H1 (cell line): ENCODE measurements around the gene MAP2K5. TPM values are rescaled to one million over a fixed set of nuclear protein-coding genes. Genes with fewer than 3 reads are reported as not detected.

Experiments used
- CTCF ChIA-PET: fragments of 300-600 bp; sonication (Branson Sonifier 250); formaldehyde crosslinking; loops from one replicate; lab custom pipeline; 2021; ENCODE audit not compliant: partially characterized antibody; lab: Charles Lee
- POLR2A ChIA-PET: fragments of 300-600 bp; sonication (Branson Sonifier 250); formaldehyde crosslinking; loops from one replicate; lab custom pipeline; 2021; ENCODE audit warnings: inconsistent platforms; ENCODE audit not compliant: partially characterized antibody; lab: Charles Lee
- DNase-seq, 2 experiments: peaks; one replicate each; pipeline versions ENCODE4 v3.0.0 to v3.0.0-alpha.2; 2010 to 2022; ENCODE audit warnings: low spot score in 2 of 2, low read depth in 1 of 2, mixed read lengths in 1 of 2
- FAIRE-seq: peaks from 2 replicates; lab custom pipeline; 2011; peaks lifted over from hg19 to GRCh38; lab: Jason Lieb, UNC
- H2AFZ ChIP-seq: 2 replicates; pipeline ENCODE4 v1.8.1; 2012; ENCODE audit warnings: low read length, inconsistent platforms
- H2AK5ac ChIP-seq: 2 replicates; pipeline ENCODE4 v1.6.1; 2013; ENCODE audit warnings: low read depth, low read length
- H2BK120ac ChIP-seq: replicated peaks from 2 replicates; pipeline ENCODE3; 2013; ENCODE audit warnings: low read depth, low read length, inconsistent platforms
- H2BK12ac ChIP-seq: 2 replicates; pipeline ENCODE4 v1.6.1; 2013; ENCODE audit warnings: low read depth, low read length
- H2BK15ac ChIP-seq: 2 replicates; pipeline ENCODE4 v1.6.1; 2013; ENCODE audit warnings: low read length
- H2BK20ac ChIP-seq: 2 replicates; pipeline ENCODE4 v1.6.1; 2013; ENCODE audit warnings: low read length
- H2BK5ac ChIP-seq: 2 replicates; pipeline ENCODE4 v1.6.1; 2013; ENCODE audit warnings: low read depth, low read length
- H3K14ac ChIP-seq: 2 replicates; pipeline ENCODE4 v1.6.1; 2013; ENCODE audit warnings: inconsistent platforms; ENCODE audit not compliant: insufficient read length
- H3K18ac ChIP-seq: 2 replicates; pipeline ENCODE4 v1.6.1; 2013; ENCODE audit warnings: low read length; ENCODE audit errors: extremely low read depth
- H3K23ac ChIP-seq: 2 replicates; pipeline ENCODE4 v1.6.1; 2013; ENCODE audit warnings: inconsistent platforms; ENCODE audit not compliant: insufficient read length
- H3K23me2 ChIP-seq: 2 replicates; pipeline ENCODE4 v1.6.1; 2013; ENCODE audit warnings: low read depth, low read length
- H3K27ac ChIP-seq: 2 replicates; pipeline ENCODE4 v1.6.1; 2011; ENCODE audit warnings: low read depth, low read length, inconsistent platforms
- H3K27me3 ChIP-seq, 4 experiments: replicated peaks in 1 of 4; 1 replicate in 1 of 4; 2 replicates in 3 of 4; pipeline versions ENCODE4 v1.6.1 to v1.8.1; 2011 to 2013; ENCODE audit warnings: low read length in 3 of 4, mild to moderate bottlenecking in 3 of 4, inconsistent platforms in 2 of 4, mixed read lengths in 2 of 4, moderate library complexity in 1 of 4; ENCODE audit not compliant: control insufficient read depth in 3 of 4, insufficient read depth in 3 of 4; ENCODE audit errors: extremely low read depth in 1 of 4
- H3K36me3 ChIP-seq, 4 experiments: 2 replicates each; pipeline versions ENCODE4 v1.6.1 to v1.8.1; 2011 to 2013; ENCODE audit warnings: mild to moderate bottlenecking in 4 of 4, low read length in 3 of 4, moderate library complexity in 2 of 4, control low read depth in 1 of 4, inconsistent platforms in 1 of 4; ENCODE audit not compliant: insufficient read depth in 4 of 4, control insufficient read depth in 2 of 4
- H3K4ac ChIP-seq: replicated peaks from 2 replicates; pipeline ENCODE3; 2013; ENCODE audit warnings: low read length, low read depth, mixed read lengths, inconsistent platforms; ENCODE audit not compliant: insufficient read length
- H3K4me1 ChIP-seq, 4 experiments: replicated peaks in 1 of 4; 1 replicate in 1 of 4; 2 replicates in 3 of 4; pipeline versions ENCODE4 v1.6.1 to v1.8.1; 2011 to 2013; ENCODE audit warnings: low read length in 3 of 4, inconsistent platforms in 2 of 4, mixed read lengths in 1 of 4; ENCODE audit not compliant: insufficient read depth in 4 of 4, control insufficient read depth in 3 of 4
- H3K4me2 ChIP-seq, 2 experiments: 2 replicates each; pipeline versions ENCODE4 v1.6.1 to v1.8.1; 2011 to 2013; ENCODE audit warnings: low read depth in 2 of 2, low read length in 2 of 2, control low read depth in 1 of 2, inconsistent platforms in 1 of 2, mild to moderate bottlenecking in 1 of 2; ENCODE audit not compliant: insufficient read depth in 1 of 2
- H3K4me3 ChIP-seq, 4 experiments: fragments of 200-600, 300-600 bp in 1 of 4; sonication (generic), shearing (Covaris generic), sonication (Bioruptor Twin) in 1 of 4; 2 replicates each; pipeline versions ENCODE4 v1.5.1 to v1.8.1; 2011 to 2016; ENCODE audit warnings: low read length in 4 of 4, low read depth in 3 of 4, control low read depth in 2 of 4, inconsistent platforms in 2 of 4, mild to moderate bottlenecking in 2 of 4, mixed read lengths in 1 of 4, moderate library complexity in 1 of 4; ENCODE audit not compliant: insufficient read depth in 2 of 4; ENCODE audit errors: extremely low read depth in 1 of 4
- H3K56ac ChIP-seq: replicated peaks from 2 replicates; pipeline ENCODE3; 2013; ENCODE audit warnings: low read depth, mild to moderate bottlenecking, mixed read lengths, low read length, inconsistent platforms; ENCODE audit not compliant: insufficient read length
- H3K79me1 ChIP-seq: 2 replicates; pipeline ENCODE4 v1.6.1; 2013; ENCODE audit warnings: low read depth, low read length, control low read depth
- H3K79me2 ChIP-seq, 2 experiments: 2 replicates each; pipeline versions ENCODE4 v1.6.1 to v1.8.1; 2012 to 2013; ENCODE audit warnings: low read length in 2 of 2, mild to moderate bottlenecking in 2 of 2, inconsistent platforms in 1 of 2; ENCODE audit not compliant: insufficient read depth in 2 of 2, control insufficient read depth in 1 of 2
- H3K9ac ChIP-seq, 4 experiments: replicated peaks in 1 of 4; 1 replicate in 1 of 4; 2 replicates in 3 of 4; pipeline versions ENCODE4 v1.6.1 to v1.8.1; 2011 to 2013; ENCODE audit warnings: low read depth in 3 of 4, low read length in 3 of 4, control low read depth in 2 of 4, mild to moderate bottlenecking in 2 of 4, moderate library complexity in 2 of 4, inconsistent platforms in 1 of 4; ENCODE audit errors: extremely low read depth in 1 of 4
- H3K9me3 ChIP-seq, 2 experiments: 2 replicates each; pipeline versions ENCODE4 v1.6.1 to v1.8.1; 2012 to 2013; ENCODE audit warnings: mild to moderate bottlenecking in 2 of 2, moderate library complexity in 2 of 2, control low read depth in 1 of 2, inconsistent platforms in 1 of 2, low read depth in 1 of 2, low read length in 1 of 2, mixed read lengths in 1 of 2; ENCODE audit not compliant: insufficient read depth in 2 of 2
- H4K20me1 ChIP-seq, 2 experiments: replicated peaks in 1 of 2; 2 replicates each; pipeline versions ENCODE3 to v1.8.1; 2011 to 2013; ENCODE audit warnings: inconsistent platforms in 2 of 2, low read length in 2 of 2, mild to moderate bottlenecking in 1 of 2; ENCODE audit not compliant: insufficient read depth in 2 of 2, control insufficient read depth in 1 of 2
- H4K5ac ChIP-seq: 2 replicates; pipeline ENCODE4 v1.6.1; 2013; ENCODE audit warnings: low read length, low read depth, mixed read lengths, inconsistent platforms; ENCODE audit not compliant: insufficient read length
- H4K8ac ChIP-seq: 2 replicates; pipeline ENCODE4 v1.8.0; 2013; ENCODE audit warnings: mild to moderate bottlenecking, moderate library complexity, low read length, inconsistent platforms; ENCODE audit not compliant: insufficient read depth; ENCODE audit errors: extremely low read depth
- H4K91ac ChIP-seq: replicated peaks from 2 replicates; pipeline ENCODE3; 2013; ENCODE audit warnings: low read length, mixed read lengths, inconsistent platforms; ENCODE audit not compliant: insufficient read length
- GABPA ChIP-seq: IDR thresholded peaks from 2 replicates; pipeline ENCODE4 v1.6.1; 2011; ENCODE audit warnings: mild to moderate bottlenecking, low read length, moderate library complexity, borderline replicate concordance; ENCODE audit not compliant: insufficient read depth
- JUND ChIP-seq: IDR thresholded peaks from 2 replicates; pipeline ENCODE4 v1.6.1; 2011; ENCODE audit warnings: mild to moderate bottlenecking, improper control_type of control experiment, low read length
- KDM1A ChIP-seq: fragments of 200-600, 300-600 bp; sonication (generic); IDR thresholded peaks from 2 replicates; pipeline ENCODE4 v1.7.1; 2016; ENCODE audit warnings: mild to moderate bottlenecking, low read length, borderline replicate concordance
- RBBP5 ChIP-seq: IDR thresholded peaks from 2 replicates; pipeline ENCODE4 v1.7.1; 2012; ENCODE audit warnings: low read depth, mild to moderate bottlenecking, inconsistent platforms, low read length, moderate library complexity, borderline replicate concordance
- RNF2 ChIP-seq: fragments of 200-900, 300-1000 bp; sonication (generic); IDR thresholded peaks from 2 replicates; pipeline ENCODE4 v1.7.1; 2016; ENCODE audit warnings: borderline replicate concordance, low read depth, mild to moderate bottlenecking, antibody characterized with exemption, low read length; ENCODE audit not compliant: poor library complexity, severe bottlenecking; ENCODE audit errors: missing control alignments
- SIN3A ChIP-seq, 2 experiments: IDR thresholded peaks in 1 of 2; conservative IDR thresholded peaks in 1 of 2; 2 replicates each; pipeline ENCODE4 v1.6.1; 2011 to 2012; ENCODE audit warnings: low read length in 2 of 2, improper control_type of control experiment in 1 of 2, low read depth in 1 of 2, mild to moderate bottlenecking in 1 of 2
- WGBS, 2 experiments: shearing (Covaris generic) in 1 of 2; methylation state at CpG; one replicate each; pipeline versions ENCODE4 v1.1.6 to v1.1.7; 2013 to 2015; ENCODE audit warnings: low lambda C conversion rate in 2 of 2, mixed read lengths in 2 of 2, inconsistent platforms in 1 of 2, low coverage in 1 of 2, missing lambda C conversion rate in 1 of 2; ENCODE audit not compliant: insufficient replicate concordance in 2 of 2, insufficient coverage in 1 of 2, insufficient read length in 1 of 2; ENCODE audit errors: extremely low coverage in 1 of 2, missing lambda C conversion rate in 1 of 2; 5-methylcytosine and 5-hydroxymethylcytosine counted together
- polyA plus RNA-seq, 7 experiments: library from polyadenylated mRNA; depleted of rRNA in 3 of 7; stranded (reverse) in 5 of 7; unstranded in 2 of 7; fragments of >200 nt in 5 of 7; fragments of 200-250 nt in 2 of 7; gene quantifications; 1 replicate in 5 of 7; 2 replicates in 1 of 7; 4 replicates in 1 of 7; pipeline versions ENCODE4 v1.2.1 to v1.2.3, GENCODE V29; 2011 to 2013; ENCODE audit warnings: missing spikeins in 2 of 7, mixed read lengths in 2 of 7
- total RNA-seq: library from RNA; stranded (reverse); fragmentation: NEBNext Ultra II Directional; extraction: Animal tissue kit (Norgen Biotek cat#: 25700); gene quantifications from 2 replicates; pipeline ENCODE4 v1.2.1, GENCODE V29; 2021

MAP2K5 gene
- total and polyA plus RNA-seq, 2 of the 8 experiments (the other 6 are each of a cell fraction or from before 2014, with no cell fraction given) = 4.4 to 15.8 TPM

DNA sequence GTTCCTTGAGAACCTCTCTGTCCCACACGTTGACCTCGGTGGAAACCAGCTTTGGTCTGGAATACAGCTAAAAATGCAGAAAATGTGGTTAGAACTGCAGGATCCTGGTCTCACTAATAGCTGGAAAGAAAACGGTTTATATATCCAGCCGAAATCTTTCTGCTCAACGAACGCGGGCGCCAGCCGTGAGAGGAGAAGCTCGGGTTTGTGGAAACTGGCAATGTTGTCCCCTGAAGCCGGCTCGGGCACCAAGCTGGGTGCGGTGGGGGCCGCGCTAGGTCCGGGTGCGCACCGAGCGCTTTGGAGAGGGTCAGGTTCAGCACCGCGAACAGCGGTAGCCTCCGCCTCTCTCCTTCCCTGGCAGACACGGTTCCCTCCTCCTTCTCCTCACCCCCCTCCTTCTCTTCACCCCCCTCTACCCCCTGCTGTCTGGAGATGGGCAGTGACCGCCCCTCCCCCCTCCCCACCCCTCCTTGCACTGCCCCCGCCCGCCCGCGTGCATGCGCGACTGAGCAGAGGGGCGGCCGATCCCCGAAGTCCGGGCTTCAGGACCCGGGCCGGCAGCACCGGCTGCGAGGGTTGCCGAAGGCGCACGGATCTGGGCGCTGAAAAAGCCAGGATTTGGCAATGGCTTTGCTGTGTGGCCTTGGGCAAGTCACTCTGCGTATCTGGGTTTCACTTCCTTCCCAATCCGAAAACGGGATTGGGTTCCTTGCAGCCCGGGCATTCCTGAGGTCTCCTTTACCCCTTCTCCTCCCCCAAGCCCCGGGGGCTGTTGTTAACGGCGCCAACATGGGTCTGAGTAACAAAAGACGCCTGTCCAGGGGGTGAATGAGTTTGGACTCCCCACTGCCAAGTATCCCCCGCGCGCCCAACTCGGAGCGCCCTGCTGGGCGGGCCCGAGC, 282.7 kb downstream of the MAP2K5 start, which contains the start of gene SKOR1:
Gene SKOR1 (plus strand): TSS at position 534 of the 905 bp plus-strand sequence. CDS start 94 bp downstream, at position 628.
- H3K18ac ChIP-seq = peak within 1 kb of the TSS; percentile 60
- H3K27me3 ChIP-seq = peaks cover 98 to 100% (median 100%) of the 10 kb centered on the region in 4 experiments
- peak within 1 kb of the TSS; percentile 87 for H2AK5ac ChIP-seq
- no peak within 1 kb of the TSS for H3K23ac ChIP-seq
- H3K36me3 ChIP-seq = peaks cover 0 to 27% (median 0%) of the 10 kb centered on the region in 4 experiments; a peak in 1 of 8 replicates
- H3K4me1 ChIP-seq = peaks cover 8 to 68% (median 46%) of the 10 kb centered on the region in 4 experiments
- H3K4ac ChIP-seq = no peak within 1 kb of the TSS
- no peak within 1 kb of the TSS for H2BK120ac ChIP-seq
- H3K23me2 ChIP-seq = peaks cover 11% of the 10 kb centered on the region; the same call in 1 of the 2 replicates
- H3K79me1 ChIP-seq = no peaks in the 10 kb centered on the region
- peaks cover 0 to 4% of the 10 kb centered on the region in 2 experiments; a peak in 1 of 4 replicates for H3K9me3 ChIP-seq
- FAIRE-seq (no peak), DNase-seq (peak in 1 of 2 experiments; percentile 79)
- no peak within 1 kb of the TSS for H2AFZ ChIP-seq
- 4% methylated on average over 41 of the region's 58 CpGs; no CpG with 5 or more reads in 1 of the 2 experiments for WGBS, 2 experiments
- H2BK20ac ChIP-seq = peak within 1 kb of the TSS; percentile 72; the same call in 1 of the 2 replicates
- no peak within 1 kb of the TSS for H4K91ac ChIP-seq
- TF ChIP-seq KDM1A = peak; percentile 53; the same call in 1 of the 2 replicates
- TF ChIP-seq JUND = no peak
- peak; percentile 34 for TF ChIP-seq RNF2
- peak; percentile 80 to 86; a peak in 2 of 4 replicates for TF ChIP-seq SIN3A (conservative IDR thresholded peaks at IDR 0.05 in 1 of 2, IDR thresholded peaks at IDR 0.05 in 1 of 2; ENCODE audit: low read depth in 1 of 2, low read length in 2 of 2)
- 0 out of 2 replicates have a peak, but pooled peaks have one; percentile 9 for TF ChIP-seq RBBP5
- no peak for TF ChIP-seq GABPA
- no peaks in the 10 kb centered on the region for H3K79me2 ChIP-seq
- POLR2A ChIA-PET = interaction anchor here (1.6 to 5.0 kb wide), 2 partner anchors 6 to 14 kb away, joined by 3 to 24 read pairs; no protein-coding TSS in a partner anchor
- CTCF ChIA-PET = interaction anchor here (0.8 to 2.6 kb wide), 3 partner anchors 10 to 392 kb away, joined by 3 to 11 read pairs (median 4); no protein-coding TSS in a partner anchor
- no peak within 1 kb of the TSS for H3K9ac ChIP-seq
- H3K4me3 ChIP-seq = peak within 1 kb of the TSS in 2 of 4 experiments; percentile 23 to 50; a peak in 5 of 8 replicates
- H4K20me1 ChIP-seq = peaks cover 28 to 32% of the 10 kb centered on the region in 2 experiments
- peak within 1 kb of the TSS; percentile 62 to 73 for H3K4me2 ChIP-seq
- H4K8ac ChIP-seq = peak within 1 kb of the TSS; percentile 66; the same call in 1 of the 2 replicates
- peak within 1 kb of the TSS; percentile 89; the same call in 1 of the 2 replicates for H2BK15ac ChIP-seq
- no peak within 1 kb of the TSS for H4K5ac ChIP-seq
- H2BK5ac ChIP-seq = 0 out of 2 replicates have a peak within 1 kb of the TSS, but pooled peaks have one; percentile 21
- H3K14ac ChIP-seq = no peak within 1 kb of the TSS
- no peak within 1 kb of the TSS for H3K27ac ChIP-seq
- H3K56ac ChIP-seq = no peak within 1 kb of the TSS
- peak within 1 kb of the TSS; percentile 76; the same call in 1 of the 2 replicates for H2BK12ac ChIP-seq
